22Rv1 (cell line): ENCODE results near the gene QSOX2.

Experiments
- ZFX ChIP-seq: fragments of 450-650 bp; IDR thresholded peaks from 2 replicates; pipeline ENCODE4 v1.6.1; 2017; ENCODE audit warnings: antibody characterized with exemption, borderline replicate concordance
- TF ChIP-seq, protein P1 (sequence below): fragments of 450-650 bp; IDR thresholded peaks from 2 replicates; pipeline ENCODE4 v1.5.1; 2017; ENCODE audit warnings: mild to moderate bottlenecking

DNA sequence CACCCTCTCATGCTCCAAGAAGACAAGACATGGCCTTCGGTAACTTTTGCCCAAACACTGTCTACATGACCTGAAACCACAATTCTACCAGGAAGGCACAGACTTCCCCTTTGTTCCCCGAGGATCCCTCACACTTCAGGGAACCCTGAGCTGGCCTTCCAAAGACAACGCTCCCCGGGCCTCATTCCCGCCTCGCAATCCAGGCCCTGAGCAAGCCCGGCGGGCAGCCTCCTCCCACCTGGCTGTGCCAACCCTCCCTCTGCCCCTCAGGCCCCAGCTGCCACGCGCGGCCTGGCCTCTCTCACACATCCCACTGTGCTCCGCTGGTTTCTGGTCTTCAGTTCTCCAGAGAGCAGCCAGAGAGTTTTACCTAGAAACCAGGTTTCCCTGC lies 7.3 kb downstream of the QSOX2 start:
- TF ChIP-seq, protein P1, sequence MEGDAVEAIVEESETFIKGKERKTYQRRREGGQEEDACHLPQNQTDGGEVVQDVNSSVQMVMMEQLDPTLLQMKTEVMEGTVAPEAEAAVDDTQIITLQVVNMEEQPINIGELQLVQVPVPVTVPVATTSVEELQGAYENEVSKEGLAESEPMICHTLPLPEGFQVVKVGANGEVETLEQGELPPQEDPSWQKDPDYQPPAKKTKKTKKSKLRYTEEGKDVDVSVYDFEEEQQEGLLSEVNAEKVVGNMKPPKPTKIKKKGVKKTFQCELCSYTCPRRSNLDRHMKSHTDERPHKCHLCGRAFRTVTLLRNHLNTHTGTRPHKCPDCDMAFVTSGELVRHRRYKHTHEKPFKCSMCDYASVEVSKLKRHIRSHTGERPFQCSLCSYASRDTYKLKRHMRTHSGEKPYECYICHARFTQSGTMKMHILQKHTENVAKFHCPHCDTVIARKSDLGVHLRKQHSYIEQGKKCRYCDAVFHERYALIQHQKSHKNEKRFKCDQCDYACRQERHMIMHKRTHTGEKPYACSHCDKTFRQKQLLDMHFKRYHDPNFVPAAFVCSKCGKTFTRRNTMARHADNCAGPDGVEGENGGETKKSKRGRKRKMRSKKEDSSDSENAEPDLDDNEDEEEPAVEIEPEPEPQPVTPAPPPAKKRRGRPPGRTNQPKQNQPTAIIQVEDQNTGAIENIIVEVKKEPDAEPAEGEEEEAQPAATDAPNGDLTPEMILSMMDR: no peak
- no peak for TF ChIP-seq ZFX
